Adipose tissue (tissue), 3 donors: ENCODE measurements around the gene RREB1. TPM values are rescaled to one million over a fixed set of nuclear protein-coding genes. Genes with fewer than 3 reads are reported as not detected.

Experiments
- H3K27ac ChIP-seq: one replicate; pipeline ENCODE4 v1.5.1; 2013; ENCODE audit warnings: low read depth, low read length
- WGBS, 3 donors: extraction: QIAGEN DNeasy Blood & Tissue Kit; methylation state at CpG; one replicate each; pipeline ENCODE4 v1.1.7; 2013; 5-methylcytosine and 5-hydroxymethylcytosine counted together
- polyA plus RNA-seq, 3 donors: library from polyadenylated mRNA; stranded (reverse); fragments of 200-250 nt; gene quantifications; one replicate each; pipeline ENCODE4 v1.2.3, GENCODE V29; 2013
- donor health status: healthy with polysubstance abuse.
- donor health status: Bipolar disorder and iron deficiency.
- donor health status: healthy.

The RREB1 gene
- polyA plus RNA-seq, 3 donors, result 6.2 to 14.5 (median 9.6) TPM

DNA sequence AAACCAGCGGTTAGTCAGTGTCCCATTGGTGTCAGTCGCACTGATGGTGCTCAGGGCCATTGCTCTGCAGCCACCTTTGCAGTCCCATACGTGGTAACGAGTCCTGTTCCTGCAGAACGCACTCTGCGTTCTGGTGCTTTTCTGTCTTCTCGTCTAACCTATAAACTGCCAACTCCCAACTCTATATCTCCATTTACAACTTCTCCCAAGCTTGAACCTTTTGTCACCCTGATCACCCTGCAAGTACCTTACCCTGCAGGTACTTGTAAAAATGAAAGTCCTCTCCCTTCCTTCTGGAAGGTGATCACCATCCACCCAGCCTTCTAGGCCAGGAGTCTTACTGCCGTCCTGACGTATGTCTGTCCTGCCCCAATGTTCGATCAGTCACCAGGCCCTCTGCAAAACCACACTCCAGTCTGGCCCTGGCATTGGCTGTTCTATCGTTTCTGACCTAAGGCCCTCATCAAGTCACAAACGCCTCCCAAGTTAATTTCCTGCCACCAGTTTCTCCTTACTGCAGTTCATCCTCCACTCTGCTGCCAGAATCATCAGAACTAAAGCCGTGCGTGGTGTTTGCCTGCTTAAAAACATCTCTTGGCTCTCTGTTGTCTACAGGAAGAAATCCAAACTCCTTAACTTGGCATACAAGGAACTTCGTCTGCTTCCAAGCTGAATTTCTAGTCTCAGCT lies 7.9 kb downstream of the RREB1 start:
- H3K27ac ChIP-seq, result no peak overlapping the region
- WGBS, 3 donors, result 52 to 56% (median 52%) methylated on average over 15 of the region's 15 CpGs

DNA sequence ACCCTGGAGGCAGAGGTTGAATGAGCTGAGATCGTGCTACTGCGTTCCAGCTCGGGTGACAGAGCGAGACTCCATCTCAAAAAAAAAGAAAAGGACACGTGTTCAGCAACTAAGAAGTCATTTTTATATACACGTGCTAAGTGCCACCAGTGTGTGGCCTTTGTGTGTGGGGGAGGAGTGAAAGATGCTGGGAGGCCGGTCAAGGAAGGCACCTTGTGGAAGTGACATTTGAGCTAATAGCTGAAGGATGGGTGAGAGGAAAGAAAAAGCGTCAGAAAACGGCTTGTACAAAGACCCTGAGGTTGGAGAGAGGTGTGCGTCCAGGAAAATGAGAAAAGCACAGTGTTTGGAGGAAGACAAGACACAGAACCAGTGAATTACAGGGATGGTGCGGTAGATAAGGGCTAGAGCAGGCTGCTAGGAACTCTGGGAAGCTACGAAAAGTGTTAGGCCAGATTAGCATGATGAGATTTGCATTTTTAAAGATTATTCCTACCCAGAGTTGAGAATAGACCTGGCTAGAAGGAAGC lies 11.6 kb downstream of the RREB1 start:
- H3K27ac ChIP-seq, result no peak overlapping the region
- 78 to 84% (median 79%) methylated on average over 12 of the region's 12 CpGs for WGBS, 3 donors

DNA sequence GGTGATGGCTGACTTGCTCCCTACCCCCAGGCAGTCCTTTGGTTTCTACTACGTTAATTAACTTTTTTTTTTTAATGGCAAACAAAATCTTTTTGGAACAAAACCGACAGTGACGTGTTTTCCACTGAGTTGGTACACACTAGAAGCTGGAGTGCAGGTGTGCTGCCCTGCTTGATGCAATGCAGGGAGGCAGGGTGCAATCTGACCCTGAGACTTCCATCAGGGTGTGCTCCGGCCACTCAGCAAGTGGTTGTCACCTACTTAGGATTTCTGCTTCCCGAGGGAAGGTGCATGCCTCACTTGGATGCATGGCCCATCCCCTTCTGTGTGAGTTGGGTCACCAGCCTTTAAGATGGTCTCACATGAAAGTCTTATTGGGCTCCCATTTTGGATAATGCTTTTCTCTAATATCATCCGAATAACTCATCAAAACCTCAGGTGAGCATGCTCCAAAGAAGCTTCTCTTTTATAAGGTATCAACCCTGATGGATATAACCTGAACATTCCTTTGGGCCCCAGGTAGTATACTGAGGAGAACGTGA lies 14.0 kb downstream of the RREB1 start:
- no peak overlapping the region for H3K27ac ChIP-seq
- 44 to 91% (median 90%) methylated on average over 7 of the region's 7 CpGs for WGBS, 3 donors

DNA sequence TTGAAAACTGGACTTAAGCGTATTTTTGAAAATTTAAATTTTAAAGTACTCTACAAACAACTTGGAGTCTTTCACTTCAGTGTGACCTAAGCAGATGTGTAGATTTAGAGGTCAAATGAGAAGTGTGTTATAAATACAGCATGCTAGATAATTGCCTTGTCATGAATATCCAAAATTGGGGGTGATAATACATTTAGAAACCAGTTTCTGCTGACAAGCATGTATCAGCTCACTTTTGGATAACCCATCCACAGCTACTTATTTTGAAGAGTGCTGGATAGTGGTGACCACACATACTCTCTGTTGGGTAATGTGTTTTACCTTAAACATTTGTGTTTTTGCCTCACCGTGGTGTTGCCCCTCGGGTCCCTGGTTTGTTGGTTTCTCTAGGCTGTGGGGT lies 14.9 kb downstream of the RREB1 start:
- H3K27ac ChIP-seq, result no peak overlapping the region
- 96% methylated on average over 3 of the region's 3 CpGs for WGBS, 3 donors

DNA sequence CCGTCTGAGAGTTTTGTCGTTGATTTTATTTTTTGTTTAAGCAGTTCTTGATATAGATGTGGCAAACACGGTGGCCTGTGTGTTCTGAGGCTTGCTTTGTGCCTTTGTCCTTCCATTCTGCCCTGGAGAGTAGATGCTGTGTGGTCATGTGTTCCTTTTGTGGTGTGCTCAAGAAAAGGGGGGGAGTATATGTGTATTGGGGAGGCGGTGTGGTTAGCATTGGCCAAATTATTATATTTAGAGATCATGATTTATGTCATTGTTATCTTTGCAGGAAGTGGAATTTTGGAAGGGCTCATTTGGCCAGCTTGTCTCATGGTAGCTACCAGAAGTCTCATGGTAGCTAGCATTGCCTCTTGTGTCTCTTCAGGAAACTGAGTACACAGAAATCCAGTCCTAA lies 16.4 kb downstream of the RREB1 start:
- 65 to 73% (median 71%) methylated on average over 4 of the region's 4 CpGs for WGBS, 3 donors
- no peak overlapping the region for H3K27ac ChIP-seq

DNA sequence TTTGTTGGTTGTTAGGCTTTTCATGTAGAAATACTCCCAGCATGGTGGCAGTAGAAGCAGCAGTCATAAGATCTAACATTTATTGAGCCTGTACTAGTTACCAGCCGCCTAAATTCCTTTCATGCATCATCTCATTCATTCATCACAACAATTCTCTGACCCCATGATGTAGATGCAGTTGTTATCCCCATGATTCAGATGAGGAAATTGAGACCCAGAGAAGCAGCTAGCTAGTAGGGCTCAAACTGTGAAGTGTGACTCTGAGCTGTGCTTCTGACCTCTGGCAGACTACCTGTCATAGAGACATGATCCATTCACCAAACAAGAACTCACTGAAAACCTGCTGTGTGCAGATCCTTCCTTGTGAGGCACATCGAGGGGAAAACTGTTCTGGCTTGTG lies 16.9 kb downstream of the RREB1 start:
- no peak overlapping the region for H3K27ac ChIP-seq
- 56 to 77% (median 73%) methylated on average over 2 of the region's 2 CpGs for WGBS, 3 donors

DNA sequence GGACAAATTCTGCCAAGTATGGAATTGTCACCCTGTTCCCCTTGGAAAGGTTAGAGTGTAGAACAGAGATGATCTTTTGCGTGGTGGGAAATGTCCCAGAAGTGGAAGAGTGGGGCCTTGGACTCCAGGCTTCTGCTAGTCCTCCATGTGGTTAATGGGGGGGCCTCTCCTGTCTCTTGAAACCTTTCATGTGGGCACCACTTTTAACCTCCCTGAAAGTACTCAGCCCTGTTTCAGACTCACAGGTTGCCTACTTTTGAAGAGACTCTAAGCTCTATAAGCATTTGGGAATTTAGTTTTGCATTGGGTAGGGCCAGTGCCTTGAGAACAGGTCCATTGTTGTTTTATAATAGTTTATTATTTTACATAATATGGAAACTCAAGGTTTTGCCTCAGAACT lies 17.5 kb downstream of the RREB1 start:
- H3K27ac ChIP-seq, result no peak overlapping the region
- WGBS, 3 donors, result 77 to 97% (median 90%) methylated on average over 1 of the region's 1 CpG

DNA sequence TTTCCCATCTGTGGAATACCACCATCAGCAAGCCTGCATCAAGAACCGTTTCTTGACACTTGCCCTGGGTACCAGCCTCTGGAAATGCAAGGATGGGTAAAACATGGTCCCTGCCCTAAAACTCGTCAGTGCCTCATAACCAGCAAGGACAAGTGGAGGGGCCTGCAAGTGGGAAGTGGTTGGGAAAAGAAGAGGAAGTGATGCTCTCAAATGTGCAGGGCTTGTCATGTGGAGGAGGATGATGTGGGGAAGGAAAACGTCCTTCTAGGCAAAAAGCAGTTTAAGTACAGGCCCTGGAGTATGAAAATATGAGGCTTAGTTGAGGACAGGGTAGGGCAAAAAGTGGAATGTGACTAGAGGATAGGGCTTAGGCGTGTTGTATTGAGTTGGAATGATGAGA lies 19.0 kb downstream of the RREB1 start:
- WGBS, 3 donors, result 55 to 78% (median 61%) methylated on average over 4 of the region's 4 CpGs
- H3K27ac ChIP-seq, result no peak overlapping the region

DNA sequence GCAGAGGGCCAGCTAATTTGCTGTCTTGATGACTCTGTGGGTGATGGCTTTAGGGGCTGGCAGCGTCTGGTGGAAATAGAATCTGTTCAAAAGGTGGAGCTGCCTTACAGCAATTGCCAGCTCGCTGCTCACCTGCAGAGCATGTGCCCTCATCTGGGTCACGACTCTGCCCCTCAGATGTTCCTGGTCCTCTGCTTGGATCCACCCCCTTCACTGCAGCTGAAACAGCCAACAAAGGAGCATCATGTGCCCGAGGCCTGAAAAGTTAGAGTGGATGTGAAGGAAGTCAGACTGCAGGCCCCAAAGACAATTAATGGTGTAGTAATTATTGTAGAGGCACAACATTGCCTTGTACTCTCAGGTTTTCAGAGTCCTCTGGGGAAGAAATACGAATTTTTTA lies 19.9 kb downstream of the RREB1 start:
- 83 to 90% (median 89%) methylated on average over 5 of the region's 5 CpGs for WGBS, 3 donors
- H3K27ac ChIP-seq, result no peak overlapping the region

DNA sequence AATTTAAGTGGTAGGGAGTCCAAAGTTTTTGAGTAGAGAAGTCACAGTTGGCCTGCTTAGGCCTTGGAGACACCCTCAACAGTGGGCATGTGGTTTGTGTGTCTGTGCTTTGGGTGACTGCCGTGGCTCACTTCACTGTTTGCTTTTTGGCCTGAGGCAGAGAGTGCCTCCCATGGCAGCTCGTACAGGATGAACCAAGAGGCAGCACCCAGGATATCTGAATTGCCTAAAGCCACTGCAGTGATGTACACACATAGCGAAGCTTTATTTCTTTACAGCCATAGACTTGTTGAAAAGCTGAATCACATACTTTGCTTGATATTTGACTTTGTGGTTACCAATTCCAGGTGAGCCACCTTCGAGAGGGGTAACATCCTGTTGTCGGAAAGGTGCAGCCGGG lies 21.6 kb downstream of the RREB1 start:
- 72 to 84% (median 75%) methylated on average over 6 of the region's 6 CpGs for WGBS, 3 donors
- H3K27ac ChIP-seq, result no peak overlapping the region

DNA sequence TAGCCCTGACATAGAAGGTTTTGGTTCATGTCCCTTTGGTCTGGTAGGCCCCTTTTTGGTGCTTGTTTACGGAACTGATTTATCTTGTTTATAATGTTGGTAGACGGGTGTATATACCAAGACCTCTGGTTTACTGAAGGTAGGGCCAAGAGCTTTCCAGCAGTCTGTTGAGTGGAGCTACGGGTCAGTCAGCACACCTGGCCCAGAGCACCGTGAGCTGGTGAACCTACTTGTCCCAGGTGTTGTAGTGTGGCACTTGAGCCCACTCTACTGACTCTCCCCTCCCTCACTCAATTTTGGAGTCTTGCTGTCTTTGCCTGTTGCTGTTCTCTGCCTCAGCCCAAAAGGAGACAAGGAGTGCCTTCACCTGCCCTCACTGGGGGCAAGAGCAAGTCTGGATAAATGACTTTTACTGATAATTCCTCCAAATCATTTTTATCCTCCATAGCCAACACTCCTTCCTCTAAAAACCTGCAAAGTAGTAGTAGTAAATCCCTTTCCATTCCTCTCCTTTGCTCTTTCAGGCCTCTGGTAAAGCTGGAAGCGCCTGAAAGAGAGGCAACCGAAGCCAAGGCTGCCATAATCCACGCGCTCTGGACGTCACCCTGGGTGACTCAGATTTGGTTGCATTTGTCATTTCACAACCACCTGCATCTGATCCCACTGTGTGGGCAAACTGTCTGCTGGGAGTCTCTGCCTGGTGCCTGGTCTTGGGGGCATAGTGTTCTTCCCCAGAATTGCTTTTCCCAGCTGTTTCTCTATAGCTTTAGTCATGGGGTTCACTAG lies 22.2 kb downstream of the RREB1 start:
- no peak overlapping the region for H3K27ac ChIP-seq
- WGBS, 3 donors, result 48 to 68% (median 66%) methylated on average over 9 of the region's 9 CpGs

DNA sequence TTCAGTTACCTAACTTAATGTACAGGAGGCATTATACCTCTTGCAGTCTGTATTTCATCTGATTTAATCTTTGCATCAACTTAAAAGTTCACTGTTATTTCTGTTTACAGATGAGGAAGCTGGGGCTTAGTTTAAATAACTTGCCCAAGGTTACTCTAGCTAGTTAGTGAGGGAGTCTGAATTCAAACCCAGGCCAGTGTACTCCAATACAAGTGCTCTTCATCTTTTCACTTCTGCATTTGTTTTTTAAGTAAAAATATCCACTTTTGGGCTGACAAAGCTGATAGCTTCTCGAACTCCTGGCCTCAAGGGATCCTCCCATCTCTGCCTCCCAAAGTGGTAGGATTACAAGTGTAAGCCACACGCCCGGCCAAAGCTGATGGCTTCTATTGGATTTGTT lies 23.6 kb downstream of the RREB1 start:
- 68 to 86% (median 78%) methylated on average over 3 of the region's 3 CpGs for WGBS, 3 donors
- no peak overlapping the region for H3K27ac ChIP-seq

DNA sequence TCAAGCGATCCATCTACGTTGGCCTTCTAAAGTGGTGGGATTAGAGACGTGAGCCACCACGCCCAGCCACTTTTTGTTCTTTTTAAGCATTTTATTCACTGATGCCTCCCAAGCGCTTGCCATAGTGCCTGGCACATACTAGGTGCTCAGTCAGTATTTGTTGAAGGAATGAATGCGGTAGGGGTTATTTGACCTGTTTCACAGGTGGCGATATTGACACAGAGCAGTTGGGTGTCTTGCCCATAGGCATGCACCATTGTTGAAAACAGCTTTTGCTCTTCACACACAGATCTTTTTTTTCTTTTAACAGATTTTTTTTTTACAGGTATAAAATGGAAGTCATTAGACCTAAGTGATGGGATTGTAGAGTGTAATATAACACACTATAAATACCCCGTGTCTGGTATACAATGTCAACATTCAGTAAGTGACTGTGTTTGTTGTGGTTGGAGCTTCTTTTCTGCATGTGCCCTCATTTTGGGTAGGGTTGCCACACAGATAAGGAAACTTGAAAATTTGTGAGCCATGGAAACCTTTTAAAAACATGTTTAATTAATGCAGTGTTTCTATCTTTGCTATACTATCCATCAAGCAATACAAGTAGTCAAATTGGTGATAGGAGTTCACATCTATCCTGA lies 24.8 kb downstream of the RREB1 start:
- 88 to 95% (median 91%) methylated on average over 8 of the region's 8 CpGs for WGBS, 3 donors
- H3K27ac ChIP-seq, result no peak overlapping the region

DNA sequence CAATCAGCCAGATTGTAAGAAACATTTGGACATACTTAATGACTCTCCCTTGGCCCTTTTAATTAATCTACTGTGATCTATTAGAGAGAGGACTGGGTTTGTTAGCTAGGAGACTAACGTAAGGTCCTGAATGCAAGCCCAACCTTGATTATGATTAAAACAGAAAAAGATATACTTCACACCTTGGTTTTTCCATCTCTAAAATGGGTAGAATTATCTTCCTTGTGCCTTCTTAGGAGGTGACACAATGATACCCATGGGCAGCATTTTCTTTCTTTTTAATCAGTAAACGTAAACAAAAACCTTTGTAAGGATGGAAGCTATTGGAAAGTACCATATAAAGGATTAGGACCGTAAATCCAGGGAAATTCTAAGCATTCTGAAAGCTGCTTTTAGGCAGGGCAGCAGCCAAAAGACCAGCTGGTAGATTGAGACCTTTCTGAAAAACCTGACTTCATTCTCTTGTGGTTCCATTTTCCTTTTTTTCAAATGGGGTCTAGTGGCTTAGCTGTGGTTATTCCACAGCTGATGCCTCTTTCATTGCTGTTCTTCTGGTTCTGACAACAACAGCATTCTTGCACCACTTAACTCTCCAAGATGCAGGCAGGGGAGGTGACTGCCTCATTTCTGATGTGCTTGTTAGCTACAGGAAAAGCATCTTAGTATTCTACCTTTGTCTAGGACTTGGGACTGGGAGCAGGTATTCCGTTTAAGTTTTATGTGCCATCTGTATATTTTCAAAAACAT lies 27.4 kb downstream of the RREB1 start:
- 75 to 89% (median 86%) methylated on average over 4 of the region's 4 CpGs for WGBS, 3 donors

DNA sequence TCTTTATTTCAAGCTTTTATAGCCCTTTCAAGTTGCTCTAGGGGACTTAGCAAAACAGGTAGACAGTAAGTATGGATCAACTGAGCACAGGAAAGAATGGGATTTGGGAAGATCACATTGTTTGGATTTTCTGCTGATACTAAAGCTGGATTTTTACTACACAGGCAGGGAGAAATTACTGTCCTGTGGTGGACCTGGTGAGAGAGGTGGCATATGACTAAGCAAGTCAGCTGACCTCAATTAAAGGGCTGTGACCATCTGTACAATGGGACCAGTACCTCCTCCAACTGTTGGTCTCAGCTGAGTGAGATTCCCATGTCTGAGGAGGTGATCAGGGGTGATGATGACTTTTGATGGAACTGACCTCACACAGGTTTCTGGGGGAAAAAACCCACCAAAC lies 28.0 kb downstream of the RREB1 start:
- H3K27ac ChIP-seq, result no peak overlapping the region

More for the DNA sequence above, 27.4 kb downstream of the RREB1 start:
- H3K27ac ChIP-seq, result no peak overlapping the region

DNA sequence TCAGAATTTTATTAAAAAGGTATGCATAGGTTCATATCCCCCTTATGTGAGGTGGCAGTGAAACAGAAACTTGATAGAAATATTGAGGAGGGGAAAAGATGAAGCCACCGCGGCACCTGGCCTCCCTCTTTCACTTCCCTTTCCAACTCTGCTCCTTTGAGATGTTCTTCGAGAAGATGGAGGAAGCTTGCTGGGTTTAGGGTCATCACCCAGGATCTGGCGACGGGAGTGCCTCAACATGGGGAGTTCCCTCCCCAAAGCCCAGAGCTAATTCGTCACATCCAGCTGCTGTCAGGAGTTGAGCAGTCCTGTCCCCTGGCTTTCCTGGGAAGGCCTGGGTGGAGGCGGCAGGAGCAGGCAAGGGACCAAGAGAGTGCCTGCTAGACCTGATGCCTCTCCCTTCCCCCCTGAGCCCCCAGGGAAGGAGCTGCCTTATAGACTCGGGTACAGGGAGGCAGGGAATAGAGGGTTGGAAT lies 29.1 kb downstream of the RREB1 start:
- H3K27ac ChIP-seq, result no peak overlapping the region
- 52 to 68% (median 52%) methylated on average over 8 of the region's 8 CpGs for WGBS, 3 donors

DNA sequence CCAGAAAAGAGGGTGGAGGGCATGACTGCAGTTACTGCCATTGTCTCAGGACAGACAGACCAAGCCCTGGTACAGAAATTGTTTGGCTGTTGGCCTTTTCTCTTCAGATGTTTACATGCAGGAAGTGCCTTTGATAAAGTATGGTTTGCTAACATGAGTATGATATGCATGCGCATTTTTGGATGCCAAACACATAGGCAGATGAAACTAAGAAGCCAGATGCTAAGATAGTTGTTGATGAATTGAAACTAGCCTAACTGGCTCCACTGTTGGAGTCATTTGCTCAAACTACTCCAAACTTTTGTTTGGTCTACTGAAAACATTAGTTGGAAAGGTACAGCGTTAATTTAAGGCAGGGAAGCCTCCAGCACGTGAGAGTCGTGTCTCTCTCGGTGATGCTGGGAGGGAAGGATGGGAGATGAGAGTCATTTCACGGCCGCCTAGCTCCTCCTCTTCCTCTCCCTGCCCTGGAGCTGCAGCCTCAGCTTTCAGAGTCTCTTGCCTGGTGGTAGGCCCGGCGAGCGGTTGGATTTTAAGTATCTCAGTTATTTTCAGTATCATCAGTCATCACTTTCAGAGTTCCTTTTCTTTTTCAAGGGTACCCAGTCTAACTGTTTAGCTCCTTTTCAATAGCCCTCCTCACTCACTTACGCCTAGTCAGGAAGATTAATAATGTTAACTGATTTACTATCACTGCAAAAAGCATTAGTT lies 29.7 kb downstream of the RREB1 start:
- WGBS, 3 donors, result 16 to 34% (median 20%) methylated on average over 11 of the region's 11 CpGs
- H3K27ac ChIP-seq, result no peak overlapping the region

DNA sequence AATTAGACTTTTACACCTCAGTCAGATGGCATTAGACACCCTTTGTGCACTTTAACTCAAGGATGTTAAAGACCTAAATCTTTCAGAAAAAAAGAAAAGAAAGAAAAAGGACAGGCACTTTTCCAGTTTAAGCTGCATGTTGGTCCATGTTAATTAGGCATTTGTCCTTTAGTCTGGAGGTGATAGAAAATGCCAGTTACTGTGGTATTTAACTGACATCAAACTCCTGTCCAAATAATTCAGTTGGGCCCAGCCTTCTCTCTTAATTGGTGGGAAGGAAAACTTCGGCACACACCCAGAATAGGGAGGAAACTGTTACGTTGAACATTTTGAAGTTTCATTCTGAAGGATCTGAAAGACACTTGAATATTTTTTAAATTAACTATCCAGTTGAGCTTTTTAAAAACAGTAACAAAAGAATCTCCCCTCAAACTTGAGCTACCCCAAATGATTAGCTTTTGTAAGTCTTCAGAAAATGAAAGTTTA lies 30.3 kb downstream of the RREB1 start:
- 13 to 21% (median 14%) methylated on average over 2 of the region's 2 CpGs for WGBS, 3 donors
- no peak overlapping the region for H3K27ac ChIP-seq
